CD4-positive, alpha-beta T cell treated with Interleukin-10 for 1 hour (primary cell): ENCODE measurements around the gene IFT43.

Source experiments
- DNase-seq: peaks from one replicate; pipeline ENCODE4 v3.0.0-alpha.2; 2020

IFT43 gene

DNA sequence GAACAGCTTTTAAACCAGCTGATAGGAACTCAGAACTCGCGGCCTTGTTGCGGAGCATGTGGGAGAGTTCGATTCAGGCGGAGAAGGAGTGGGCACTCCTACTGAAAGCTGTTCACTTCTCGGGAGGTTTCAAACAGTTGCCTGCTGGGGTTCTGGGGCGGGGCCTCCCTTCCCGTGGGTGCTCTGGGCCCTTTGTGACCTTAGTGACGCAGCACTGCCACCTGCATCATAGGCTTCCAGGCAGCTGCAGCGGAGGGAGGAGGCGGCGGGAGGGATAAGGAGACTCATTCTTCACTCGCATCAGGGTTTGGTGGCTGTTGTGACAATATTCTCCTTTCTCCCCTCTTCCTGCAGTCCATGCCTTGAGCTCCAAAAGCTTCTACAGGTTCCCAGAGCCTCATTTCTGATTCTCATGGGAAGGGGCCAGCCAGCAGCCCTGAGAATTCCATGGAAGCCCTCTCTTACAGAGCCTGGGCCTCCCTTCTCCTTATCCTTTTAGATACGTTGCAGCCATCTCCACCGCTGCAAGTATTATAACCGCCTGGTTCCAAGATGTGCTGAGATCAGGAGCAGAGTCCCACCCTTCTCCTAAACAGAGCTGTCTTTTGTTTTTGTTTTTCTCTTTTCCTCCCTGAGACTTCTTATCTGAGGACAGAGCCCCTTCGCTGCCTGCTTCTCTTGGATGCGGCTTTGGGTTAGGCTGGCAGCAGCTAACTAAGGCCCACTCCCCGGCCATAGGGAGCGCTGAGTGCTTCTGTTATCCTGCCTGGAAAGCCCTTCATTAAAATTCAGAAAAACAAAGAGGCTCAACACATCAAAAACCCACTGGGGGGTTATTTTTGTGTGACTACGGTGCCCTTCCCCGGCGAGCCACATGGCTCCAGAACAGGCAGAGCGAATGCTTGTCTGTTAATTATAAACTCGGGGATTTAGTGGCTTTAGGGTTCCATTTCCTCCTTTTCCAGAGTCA, 98.5 kb downstream of the IFT43 start:
- DNase-seq = no peak

DNA sequence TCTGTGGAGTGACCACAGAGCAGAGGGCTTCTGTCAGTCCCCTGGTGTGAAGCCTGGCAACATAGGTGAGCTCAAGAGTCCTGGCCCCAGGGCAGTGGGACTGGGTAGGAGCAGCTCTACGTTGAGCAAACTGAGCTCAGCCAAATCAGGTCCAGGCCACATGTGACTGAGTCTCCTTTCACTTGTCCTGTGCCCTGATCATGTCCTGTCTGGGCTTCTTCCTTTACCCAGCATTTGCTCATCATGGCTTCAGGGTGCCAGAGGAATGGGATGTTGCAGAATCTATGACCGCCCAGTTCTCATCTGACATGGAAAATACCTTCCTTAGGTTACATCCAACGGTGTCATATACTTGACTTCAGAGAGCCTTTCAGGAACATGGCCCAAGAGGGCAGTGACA, 99.8 kb downstream of the IFT43 start:
- DNase-seq = no peak

GRCh38 chr14:76086636-76087035, 101.1 kb downstream of the IFT43 start:
- no peak for DNase-seq

DNA sequence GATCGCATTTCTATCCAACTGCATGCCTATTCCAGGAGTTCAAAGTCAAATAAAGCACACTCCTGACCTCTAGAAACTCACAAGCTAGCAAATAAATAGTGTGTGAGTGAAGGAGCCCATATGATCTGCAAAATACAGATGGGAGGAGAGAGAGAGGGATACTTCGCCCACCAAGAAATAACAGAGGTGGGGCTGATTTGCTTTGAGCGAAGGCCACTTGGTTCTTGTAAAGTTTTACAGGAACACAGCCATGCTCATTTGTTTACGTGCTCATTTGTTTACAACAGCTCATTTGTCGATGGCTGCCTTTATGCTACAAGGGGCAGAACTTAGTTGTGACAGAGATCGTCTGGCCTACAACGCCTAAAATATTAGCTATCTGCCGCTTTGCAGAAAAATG, 102.8 kb downstream of the IFT43 start:
- DNase-seq = no peak

DNA sequence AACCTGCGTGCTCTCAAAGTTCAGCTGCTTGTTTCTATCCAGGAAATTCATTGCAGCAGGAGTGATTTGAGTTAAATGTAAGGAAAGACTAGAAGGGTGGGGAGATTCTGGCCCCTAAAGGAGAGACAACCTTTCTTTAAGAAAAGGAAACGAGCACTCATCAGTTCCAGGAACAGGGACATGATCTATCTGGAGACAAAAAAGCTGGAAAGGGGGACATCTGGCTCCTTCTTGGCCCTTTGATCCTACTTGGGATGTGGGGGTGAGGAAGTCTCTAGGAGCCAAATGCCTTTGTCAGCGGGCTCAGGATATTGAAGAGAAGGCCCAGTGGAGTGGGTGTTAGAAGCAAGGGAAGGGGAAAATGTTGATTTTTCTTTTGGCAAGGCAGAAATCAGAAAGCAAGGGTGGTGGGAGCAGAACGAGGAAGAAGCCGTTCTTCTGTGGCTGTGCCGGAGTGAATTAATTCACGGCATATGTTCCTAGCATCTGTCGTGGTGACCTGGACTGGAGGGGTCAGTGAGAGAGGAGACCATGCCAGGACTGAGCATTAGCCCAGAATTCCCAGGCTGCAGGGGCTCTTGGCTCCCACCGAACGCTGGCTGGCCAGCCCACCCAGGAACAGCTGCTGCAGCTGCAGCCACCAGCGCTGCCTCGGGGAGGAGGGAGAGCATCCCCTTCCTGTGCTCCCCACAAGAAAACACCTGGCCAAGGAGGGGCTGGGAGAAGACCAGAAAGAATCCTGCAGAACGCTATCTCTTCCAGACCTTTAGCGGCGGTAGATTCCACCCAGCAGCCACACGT, 103.4 kb downstream of the IFT43 start:
- no peak for DNase-seq

- DNase-seq = no peak
Measured at GRCh38 chr14:76089575-76089974, 104.0 kb downstream of the IFT43 start.

DNA sequence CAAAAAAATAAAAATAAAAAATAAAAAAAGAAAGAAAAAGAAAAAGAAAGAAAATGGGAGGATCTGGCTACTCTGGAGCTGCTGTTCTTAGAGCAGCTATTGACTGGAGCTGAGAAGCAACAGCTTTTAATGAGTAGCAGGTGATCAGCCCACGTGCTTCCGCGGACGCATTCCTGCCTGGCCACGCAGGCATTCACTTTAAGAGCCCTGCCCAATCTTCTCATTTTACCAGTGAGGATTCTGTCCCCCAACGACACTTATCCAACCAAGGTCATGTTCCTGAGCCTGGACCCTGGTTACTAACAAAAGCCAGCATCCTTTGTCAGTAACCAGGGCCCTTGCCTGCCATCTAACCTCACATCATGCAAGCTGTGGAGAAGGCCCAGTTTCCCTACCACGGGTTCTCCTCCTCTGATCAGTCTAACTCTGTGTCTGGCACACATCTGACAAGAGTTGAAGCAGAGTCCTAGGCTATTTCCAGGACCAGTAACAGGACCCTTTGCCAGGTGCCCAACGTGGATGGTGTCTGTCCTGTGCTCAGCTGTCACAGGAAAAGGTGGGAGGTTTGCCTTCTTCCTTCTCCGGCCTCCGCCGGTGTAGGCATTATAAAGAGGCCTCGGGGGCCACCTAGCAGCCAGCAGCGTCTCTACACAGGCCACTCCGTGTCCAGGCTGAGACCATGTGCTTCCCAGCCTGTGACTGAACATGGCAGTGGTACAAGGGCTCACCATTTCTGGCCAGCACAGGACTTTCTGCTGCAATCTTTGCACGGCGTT, 105.2 kb downstream of the IFT43 start:
- DNase-seq = no peak

DNA sequence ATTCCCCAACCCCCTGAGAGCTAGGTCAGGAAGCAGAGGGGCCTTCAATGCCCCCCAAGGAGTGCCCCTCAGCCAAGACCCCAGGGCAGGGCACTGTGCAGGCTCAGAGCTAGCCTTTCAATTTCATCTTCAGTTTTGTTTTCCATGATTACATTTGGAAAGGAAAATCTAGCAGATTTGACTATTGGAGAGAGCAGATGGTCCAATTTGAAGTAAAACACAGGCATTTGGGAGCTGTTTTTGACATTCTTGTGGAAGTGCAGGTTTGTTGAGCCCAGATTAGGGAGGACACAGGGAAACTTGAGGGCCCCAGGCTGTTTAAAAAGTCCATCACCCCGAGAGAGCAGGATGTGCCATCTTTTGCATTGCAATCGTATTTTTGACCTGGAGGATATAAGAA, 107.5 kb downstream of the IFT43 start:
- no peak for DNase-seq

- DNase-seq = no peak
Measured at GRCh38 chr14:76096257-76096656, 110.7 kb downstream of the IFT43 start.

- no peak for DNase-seq
Measured at GRCh38 chr14:76097547-76097946, 112.0 kb downstream of the IFT43 start.

DNA sequence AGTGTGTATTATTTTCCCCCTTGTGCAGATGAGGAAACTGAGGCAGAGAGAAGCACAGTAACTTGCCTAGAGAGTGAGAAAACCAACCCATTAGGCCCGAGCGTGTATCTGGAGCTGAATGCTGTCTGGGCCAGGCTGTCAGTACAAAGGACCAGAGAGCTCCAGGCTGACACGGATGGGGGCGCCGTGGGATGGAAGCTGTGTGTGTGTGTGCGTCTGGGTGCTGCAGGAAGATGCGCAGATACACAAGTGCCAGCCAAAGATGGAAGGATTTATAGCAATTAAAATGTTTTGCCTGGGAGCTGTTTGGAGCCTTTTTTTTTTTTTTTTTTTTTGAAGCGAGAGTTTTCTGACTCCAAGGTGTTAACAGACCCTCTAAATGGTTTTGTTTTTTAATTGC, 112.5 kb downstream of the IFT43 start:
- no peak for DNase-seq

GRCh38 chr14:76098916-76099675, 113.5 kb downstream of the IFT43 start:
- no peak for DNase-seq

DNA sequence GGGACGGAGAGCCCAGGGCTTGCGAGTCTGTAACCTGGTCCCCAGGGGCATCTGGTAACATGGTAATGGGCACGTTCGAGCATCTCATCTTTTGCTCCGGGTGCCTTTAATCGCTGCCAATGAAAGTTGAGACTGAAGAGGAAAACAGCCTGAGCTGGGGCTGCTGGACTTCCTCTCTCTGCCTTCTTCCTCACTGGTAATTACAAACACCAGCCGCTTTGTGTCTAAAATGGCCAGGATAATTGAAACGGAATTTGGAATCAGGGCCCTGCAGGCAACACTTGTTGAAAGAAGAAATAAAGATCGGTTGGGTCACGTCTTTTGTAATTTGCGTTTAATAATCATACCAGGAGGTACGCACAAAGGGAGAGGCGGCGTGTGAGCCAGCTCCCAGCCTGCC, 114.7 kb downstream of the IFT43 start:
- DNase-seq = no peak

DNA sequence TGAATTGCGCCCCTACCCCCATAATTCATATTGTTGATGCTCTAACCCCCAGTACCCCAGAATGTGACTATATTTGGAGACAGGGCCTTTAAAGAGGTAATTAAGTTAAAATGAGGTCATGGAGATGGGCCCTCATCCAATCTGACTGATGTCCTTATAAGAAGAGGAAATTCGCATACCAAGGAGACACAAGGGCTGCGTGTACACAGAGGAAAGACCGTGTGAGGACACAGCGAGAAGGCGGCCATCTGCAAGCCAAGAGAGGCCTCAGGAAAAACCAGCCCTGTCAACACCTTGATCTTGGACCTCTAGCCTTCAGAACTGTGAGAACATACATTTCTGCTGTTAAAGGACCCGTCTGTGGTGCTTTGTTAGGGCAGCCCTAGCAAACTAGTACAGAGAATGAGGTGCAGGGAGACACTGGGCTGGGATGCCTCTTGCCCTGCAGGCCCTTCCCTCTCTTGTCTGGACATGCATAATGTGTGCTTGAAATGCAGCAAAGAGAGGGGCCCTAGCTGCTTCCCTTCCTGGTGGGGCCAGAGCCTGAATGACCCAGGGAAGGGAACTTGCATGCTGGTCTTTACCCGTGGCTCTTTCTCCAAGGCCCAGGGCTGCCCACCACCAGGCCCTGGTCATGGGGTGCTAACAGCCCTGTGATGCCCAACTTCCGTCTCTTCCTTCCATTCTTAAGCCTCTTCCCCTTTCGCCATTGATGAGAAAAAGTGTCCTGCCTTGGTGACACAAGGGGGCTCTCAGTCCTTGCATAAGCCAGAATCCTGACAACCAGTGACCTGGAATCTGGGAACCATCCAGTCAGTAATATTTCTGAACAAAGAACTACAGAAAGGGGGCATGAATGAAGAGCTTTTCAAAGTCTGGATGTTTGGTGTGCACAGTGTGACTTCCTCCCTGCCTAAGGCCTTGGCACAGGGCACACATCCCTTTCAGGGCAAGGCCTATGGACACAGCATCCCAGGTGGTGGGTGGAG, 116.1 kb downstream of the IFT43 start:
- DNase-seq = no peak

- DNase-seq = no peak
Measured at GRCh38 chr14:76104802-76105355, 119.3 kb downstream of the IFT43 start.

DNA sequence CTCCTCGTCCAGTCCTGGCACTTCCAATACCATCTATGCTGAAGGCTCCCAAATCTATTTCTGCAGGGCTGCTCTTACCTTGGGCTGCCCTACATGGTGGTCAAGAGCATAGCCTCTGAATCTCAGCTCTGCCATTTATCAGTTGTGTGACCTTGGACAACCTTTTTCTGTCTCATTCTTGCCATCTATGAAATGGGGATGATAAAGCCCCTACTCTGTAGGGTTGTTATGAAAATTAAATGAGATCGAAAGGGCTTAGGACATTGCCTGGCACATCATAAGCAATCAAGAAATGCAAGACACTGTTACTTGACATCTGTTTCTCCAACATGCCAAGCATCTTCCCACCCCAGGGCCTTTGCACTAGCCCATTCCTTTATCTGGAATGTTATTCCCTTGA, 120.6 kb downstream of the IFT43 start:
- DNase-seq = no peak

DNA sequence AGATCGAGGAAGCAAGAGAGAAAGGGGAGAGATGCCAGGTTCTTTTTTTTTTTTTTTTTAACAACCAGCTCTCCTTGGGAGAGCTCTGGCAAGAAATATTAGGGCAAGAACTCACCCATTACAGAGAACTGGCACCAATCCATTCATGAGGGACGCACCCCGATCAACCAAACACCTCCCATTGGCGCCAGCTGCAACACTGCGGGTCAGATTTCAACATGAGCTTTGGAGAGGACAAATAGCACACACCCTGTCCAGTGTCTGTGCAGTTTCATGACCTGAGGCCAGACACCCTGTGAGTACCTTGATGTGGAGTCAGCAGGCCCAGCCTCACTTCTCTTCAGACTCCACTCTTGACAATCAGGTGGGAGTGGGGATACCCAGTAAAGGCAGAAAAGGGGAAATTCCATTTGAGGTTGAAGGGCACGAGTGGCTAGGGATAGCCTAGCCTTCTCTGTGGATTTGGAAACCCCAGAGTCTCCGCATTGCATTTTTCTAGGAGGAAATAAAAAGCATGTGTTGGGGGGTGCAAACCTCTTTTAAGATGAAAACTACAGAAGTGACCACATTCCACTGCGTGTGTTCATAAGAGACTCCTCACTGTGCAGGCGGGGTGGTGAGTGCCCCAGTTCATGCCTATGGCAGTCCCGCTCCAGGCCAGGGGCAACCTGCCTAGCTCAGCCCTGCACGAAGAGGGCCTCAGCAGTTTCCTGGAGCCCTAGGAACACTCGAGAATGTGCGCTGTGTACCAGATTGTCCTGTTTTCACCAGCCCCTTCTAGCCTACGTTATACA, 123.7 kb downstream of the IFT43 start:
- DNase-seq = no peak

GRCh38 chr14:76112889-76113624, 127.5 kb downstream of the IFT43 start:
- no peak for DNase-seq

DNA sequence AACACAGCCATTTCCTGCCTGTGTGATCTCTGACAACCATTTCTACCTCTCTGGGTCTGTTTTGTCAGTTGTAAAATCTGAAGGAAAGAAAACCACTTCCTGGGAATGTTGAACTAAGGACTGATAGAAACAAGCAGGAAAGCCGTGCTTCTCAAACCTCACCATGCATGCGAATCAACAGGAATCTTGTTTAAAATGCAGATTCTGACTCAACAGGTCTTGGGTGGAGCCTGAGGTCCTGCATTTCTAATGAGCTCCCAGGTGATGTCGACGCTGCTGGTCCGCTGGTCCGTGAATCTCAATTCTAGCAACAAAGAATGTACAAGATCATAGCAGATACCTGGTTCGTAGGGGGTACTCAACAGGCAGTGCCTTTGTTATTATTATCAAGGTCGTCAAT, 128.1 kb downstream of the IFT43 start:
- DNase-seq = no peak
